ENCODE data around the gene PLIN3. TPM values are rescaled to one million over a fixed set of nuclear protein-coding genes. Genes with fewer than 3 reads are reported as not detected.
A peak's percentile ranks its signal among the peaks of the same experiment; 100 is the strongest.

The PLIN3 gene
- total and polyA plus RNA-seq, 2 of the 8 experiments (the other 6 are each of a cell fraction or from before 2014, with no cell fraction given), result 60.7 to 61.5 TPM

GRCh38 chr19:4839192-4839591, 28.3 kb downstream of the PLIN3 start:
- ChIA-PET POLR2A (ENCODE audit: partially characterized antibody) (no interaction called here), CTCF (ENCODE audit: partially characterized antibody) (interaction anchor here (0.6 to 2.5 kb wide), 5 partner anchors 10 to 675 kb away, joined by 3 to 11 read pairs (median 4); no protein-coding TSS in a partner anchor)
- TF ChIP-seq SIX5 (IDR thresholded peaks at IDR 0.05; ENCODE audit: low read depth, low read length), result no peak
- TF ChIP-seq TBP (IDR thresholded peaks at IDR 0.05; ENCODE audit: low read depth, low read length), result no peak
- TF ChIP-seq RNF2 (IDR thresholded peaks at IDR 0.05; ENCODE audit: borderline replicate concordance, low read depth, low read length, missing control alignments, poor library complexity, severe bottlenecking), result no peak
- no peak for TF ChIP-seq ZNF274 (IDR thresholded peaks at IDR 0.05; ENCODE audit: borderline replicate concordance, extremely low read depth, low read length)
- TF ChIP-seq KDM4A (IDR thresholded peaks at IDR 0.05; ENCODE audit: low read depth, low read length, severe bottlenecking), result no peak
- TF ChIP-seq TEAD4 (IDR thresholded peaks at IDR 0.05; ENCODE audit: low read depth, low read length), result no peak
- TF ChIP-seq RAD21 (IDR thresholded peaks at IDR 0.05 in 1 of 2, conservative IDR thresholded peaks at IDR 0.05 in 1 of 2; ENCODE audit: low read depth in 2 of 2, low read length in 2 of 2), result no peak
- TF ChIP-seq EGR1 (IDR thresholded peaks at IDR 0.05; ENCODE audit: borderline replicate concordance, low read depth, low read length), result no peak
- no peak for TF ChIP-seq ATF2 (IDR thresholded peaks at IDR 0.05; ENCODE audit: low read length)
- no peak for TF ChIP-seq MAFK (IDR thresholded peaks at IDR 0.05; ENCODE audit: low read depth, low read length)
- TF ChIP-seq JUN (IDR thresholded peaks at IDR 0.05; ENCODE audit: low read depth, low read length), result no peak
- no peak for TF ChIP-seq GTF2F1 (IDR thresholded peaks at IDR 0.05; ENCODE audit: borderline replicate concordance, low read depth, low read length)

More at GRCh38 chr19:4839192-4839591, 28.3 kb downstream of the PLIN3 start:
- H2BK15ac ChIP-seq (ENCODE audit: low read length), result no peak overlapping the region
- H2BK5ac ChIP-seq (ENCODE audit: low read depth, low read length), result no peak overlapping the region
- no peak overlapping the region for H3K4me2 ChIP-seq (ENCODE audit: insufficient read depth in 1 of 2, low read depth in 2 of 2, low read length in 2 of 2)
- H3K27ac ChIP-seq (ENCODE audit: low read depth, low read length), result no peak overlapping the region
- no peak overlapping the region for H4K5ac ChIP-seq (ENCODE audit: insufficient read length, low read depth, low read length)
- no peak overlapping the region for H3K56ac ChIP-seq (replicated peaks; ENCODE audit: insufficient read length, low read depth, low read length)
- H3K4ac ChIP-seq (replicated peaks; ENCODE audit: insufficient read length, low read depth, low read length), result no peak overlapping the region
- H4K91ac ChIP-seq (replicated peaks; ENCODE audit: insufficient read length, low read length), result no peak overlapping the region
- no peaks in the 10 kb centered on the region for H3K79me2 ChIP-seq (ENCODE audit: control insufficient read depth in 1 of 2, insufficient read depth in 2 of 2, low read length in 2 of 2)
- no peak overlapping the region for H2BK20ac ChIP-seq (ENCODE audit: low read length)
- peaks cover 6 to 23% (median 13%) of the 10 kb centered on the region in 4 experiments; a peak in 5 of 8 replicates for H3K36me3 ChIP-seq (ENCODE audit: control insufficient read depth in 2 of 4, insufficient read depth in 4 of 4, low read length in 3 of 4)
- no peaks in the 10 kb centered on the region for H3K9me3 ChIP-seq (ENCODE audit: insufficient read depth in 2 of 2, low read depth in 1 of 2, low read length in 1 of 2)
- H4K20me1 ChIP-seq (replicated peaks in 1 of 2; ENCODE audit: control insufficient read depth in 1 of 2, insufficient read depth in 2 of 2, low read length in 2 of 2), result peaks cover 0 to 2% of the 10 kb centered on the region in 2 experiments
- no peak overlapping the region for H3K9ac ChIP-seq (replicated peaks in 1 of 4; ENCODE audit: extremely low read depth in 1 of 4, low read depth in 3 of 4, low read length in 3 of 4)
- no peak overlapping the region for H3K23ac ChIP-seq (ENCODE audit: insufficient read length)
- H3K27me3 ChIP-seq (replicated peaks in 1 of 4; ENCODE audit: control insufficient read depth in 3 of 4, extremely low read depth in 1 of 4, insufficient read depth in 3 of 4, low read length in 3 of 4), result no peaks in the 10 kb centered on the region; a peak in 1 of 7 replicates
- H4K8ac ChIP-seq (ENCODE audit: extremely low read depth, insufficient read depth, low read length), result 0 out of 2 replicates have a peak overlapping the region, but pooled peaks have one; percentile 51
- 96% methylated on average over 16 of the region's 17 CpGs; no CpG with 5 or more reads in 1 of the 2 experiments for WGBS, 2 experiments (ENCODE audit: extremely low coverage in 1 of 2, insufficient coverage in 1 of 2, insufficient read length in 1 of 2, insufficient replicate concordance in 2 of 2, low coverage in 1 of 2, low lambda C conversion rate in 2 of 2, missing lambda C conversion rate in 1 of 2)
- H2AK5ac ChIP-seq (ENCODE audit: low read depth, low read length), result no peak overlapping the region
- H3K14ac ChIP-seq (ENCODE audit: insufficient read length), result no peak overlapping the region
- no peaks in the 10 kb centered on the region for H3K4me1 ChIP-seq (replicated peaks in 1 of 4; ENCODE audit: control insufficient read depth in 3 of 4, insufficient read depth in 4 of 4, low read length in 3 of 4)
- H2BK120ac ChIP-seq (replicated peaks; ENCODE audit: low read depth, low read length), result no peak overlapping the region
- DNase-seq (ENCODE audit: low read depth in 1 of 2, low spot score in 2 of 2) (no peak), FAIRE-seq (no peak)
- no peak overlapping the region for H2BK12ac ChIP-seq (ENCODE audit: low read depth, low read length)
- no peak overlapping the region for H3K4me3 ChIP-seq (ENCODE audit: extremely low read depth in 1 of 4, insufficient read depth in 2 of 4, low read depth in 3 of 4, low read length in 4 of 4)
- H2AFZ ChIP-seq (ENCODE audit: low read length), result no peak overlapping the region
- no peaks in the 10 kb centered on the region for H3K23me2 ChIP-seq (ENCODE audit: low read depth, low read length)
- H3K18ac ChIP-seq (ENCODE audit: extremely low read depth, low read length), result no peak overlapping the region
- no peaks in the 10 kb centered on the region for H3K79me1 ChIP-seq (ENCODE audit: low read depth, low read length)
